Upper lobe of left lung (tissue), 6 donors: ENCODE measurements around the gene ATXN2L. TPM values are rescaled to one million over a fixed set of nuclear protein-coding genes. Genes with fewer than 3 reads are reported as not detected.

Experiments
- ATAC-seq, 2 donors: fragments of 200-7000 bp; cut with Tn5 transposase; one replicate each; pipeline ENCODE4 v1.9.1; 2022; ENCODE audit warnings: mild to moderate bottlenecking in 2 of 2, moderate library complexity in 2 of 2; ENCODE audit not compliant: low FRiP score in 2 of 2
- DNase-seq, 2 donors: peaks; one replicate each; pipeline ENCODE4 v3.0.0-alpha.2; 2019 to 2020
- H3K27ac ChIP-seq, 4 donors: fragments of 200-600 bp; sonication (generic); one replicate each; pipeline ENCODE4 v1.5.1; 2016 to 2019
- H3K27me3 ChIP-seq, 4 donors: fragments of 200-600 bp; sonication (generic); one replicate each; pipeline ENCODE4 v1.5.1; 2017 to 2019
- H3K36me3 ChIP-seq, 4 donors: fragments of 200-600 bp; sonication (generic); one replicate each; pipeline ENCODE4 v1.5.1; 2016 to 2019
- H3K4me1 ChIP-seq, 4 donors: fragments of 200-600 bp; sonication (generic); one replicate each; pipeline ENCODE4 v1.5.1; 2018 to 2019
- H3K4me3 ChIP-seq, 4 donors: fragments of 200-600 bp; sonication (generic); one replicate each; pipeline ENCODE4 v1.5.1; 2017 to 2019; ENCODE audit warnings: mild to moderate bottlenecking in 2 of 4, moderate library complexity in 1 of 4
- H3K9me3 ChIP-seq, 4 donors: fragments of 200-600 bp; sonication (generic); one replicate each; pipeline ENCODE4 v1.5.1; 2018 to 2019
- EP300 ChIP-seq, 4 donors: sonication (generic); formaldehyde crosslinking; IDR thresholded peaks; one replicate each; pipeline ENCODE4 v1.5.1; 2017; ENCODE audit warnings: antibody characterized with exemption in 4 of 4, control low read depth in 2 of 4
- POLR2A ChIP-seq, 4 donors: fragments of 450-650 bp; IDR thresholded peaks; one replicate each; pipeline ENCODE4 v1.5.1; 2016 to 2017; ENCODE audit warnings: antibody characterized with exemption in 4 of 4, mild to moderate bottlenecking in 2 of 4
- POLR2AphosphoS5 ChIP-seq, 2 donors: sonication (generic); formaldehyde crosslinking; IDR thresholded peaks; one replicate each; pipeline ENCODE4 v1.5.1; 2017; ENCODE audit warnings: antibody characterized with exemption in 2 of 2
- WGBS, 2 donors: methylation state at CpG; one replicate each; pipeline ENCODE4 v1.1.5; 2017 to 2018; 5-methylcytosine and 5-hydroxymethylcytosine counted together
- total RNA-seq, 6 donors: library from RNA; depleted of rRNA in 4 of 6; stranded (reverse); fragments of >200 nt in 4 of 6; gene quantifications; one replicate each; pipeline versions ENCODE4 v1.1.0 to v1.2.1, GENCODE V29; 2016 to 2021
- TF ChIP-seq, protein P1 (sequence below), 6 experiments: fragments of 450-650 bp in 4 of 6; fragments of 200-600 bp in 2 of 6; sonication (generic) in 2 of 6; IDR thresholded peaks; one replicate each; pipeline ENCODE4 v1.5.1; 2016 to 2019; ENCODE audit warnings: antibody characterized with exemption in 6 of 6
- donor health status: DM: no; HTN: no; CAD: no; lungs with moderate emphysema.
- donor health status: DM: no; HTN: yes; CAD: no; lungs with severe emphysema.

Gene ATXN2L
- total RNA-seq, 6 donors from 2014 or later: 90.9 to 291 (median 128) TPM

GRCh38 chr16:28873543-28874201 is 50.9 kb downstream of the ATXN2L start:
- WGBS, 2 donors: 83 to 88% methylated on average over 14 to 18 of the region's 18 CpGs

GRCh38 chr16:28874406-28874805 is 51.6 kb downstream of the ATXN2L start:
- ATAC-seq: no peak
- Histone ChIP-seq H3K4me3 (no peak overlapping the region), H3K9me3 (no peaks in the 10 kb centered on the region), H3K4me1 (peaks cover 4 to 8% (median 5%) of the 10 kb centered on the region in 4 donors), H3K27ac (no peak overlapping the region), H3K36me3 (peaks cover 6 to 51% (median 39%) of the 10 kb centered on the region in 4 donors), H3K27me3 (no peaks in the 10 kb centered on the region)
- DNase-seq: no peak
- TF ChIP-seq EP300 (IDR thresholded peaks at IDR 0.05) (no peak), POLR2A (IDR thresholded peaks at IDR 0.05) (no peak), POLR2AphosphoS5 (IDR thresholded peaks at IDR 0.05) (no peak)
- TF ChIP-seq, protein P1, sequence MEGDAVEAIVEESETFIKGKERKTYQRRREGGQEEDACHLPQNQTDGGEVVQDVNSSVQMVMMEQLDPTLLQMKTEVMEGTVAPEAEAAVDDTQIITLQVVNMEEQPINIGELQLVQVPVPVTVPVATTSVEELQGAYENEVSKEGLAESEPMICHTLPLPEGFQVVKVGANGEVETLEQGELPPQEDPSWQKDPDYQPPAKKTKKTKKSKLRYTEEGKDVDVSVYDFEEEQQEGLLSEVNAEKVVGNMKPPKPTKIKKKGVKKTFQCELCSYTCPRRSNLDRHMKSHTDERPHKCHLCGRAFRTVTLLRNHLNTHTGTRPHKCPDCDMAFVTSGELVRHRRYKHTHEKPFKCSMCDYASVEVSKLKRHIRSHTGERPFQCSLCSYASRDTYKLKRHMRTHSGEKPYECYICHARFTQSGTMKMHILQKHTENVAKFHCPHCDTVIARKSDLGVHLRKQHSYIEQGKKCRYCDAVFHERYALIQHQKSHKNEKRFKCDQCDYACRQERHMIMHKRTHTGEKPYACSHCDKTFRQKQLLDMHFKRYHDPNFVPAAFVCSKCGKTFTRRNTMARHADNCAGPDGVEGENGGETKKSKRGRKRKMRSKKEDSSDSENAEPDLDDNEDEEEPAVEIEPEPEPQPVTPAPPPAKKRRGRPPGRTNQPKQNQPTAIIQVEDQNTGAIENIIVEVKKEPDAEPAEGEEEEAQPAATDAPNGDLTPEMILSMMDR (IDR thresholded peaks at IDR 0.05): no peak
- 83 to 95% methylated on average over 2 to 6 of the region's 6 CpGs for WGBS, 2 donors

More at GRCh38 chr16:28873543-28874201, 50.9 kb downstream of the ATXN2L start:
- no peak for DNase-seq
- ATAC-seq: peak; percentile 31 to 58
- Histone ChIP-seq H3K27ac (no peak overlapping the region), H3K27me3 (no peaks in the 10 kb centered on the region), H3K36me3 (peaks cover 13 to 59% (median 47%) of the 10 kb centered on the region in 4 donors), H3K9me3 (no peaks in the 10 kb centered on the region), H3K4me1 (peaks cover 0 to under 1% (median 0%) of the 10 kb centered on the region in 4 donors), H3K4me3 (no peak overlapping the region)
- TF ChIP-seq, protein P1 (IDR thresholded peaks at IDR 0.05): peak; percentile 49 to 70 (median 64)
- no peak for TF ChIP-seq POLR2A (IDR thresholded peaks at IDR 0.05)

DNA sequence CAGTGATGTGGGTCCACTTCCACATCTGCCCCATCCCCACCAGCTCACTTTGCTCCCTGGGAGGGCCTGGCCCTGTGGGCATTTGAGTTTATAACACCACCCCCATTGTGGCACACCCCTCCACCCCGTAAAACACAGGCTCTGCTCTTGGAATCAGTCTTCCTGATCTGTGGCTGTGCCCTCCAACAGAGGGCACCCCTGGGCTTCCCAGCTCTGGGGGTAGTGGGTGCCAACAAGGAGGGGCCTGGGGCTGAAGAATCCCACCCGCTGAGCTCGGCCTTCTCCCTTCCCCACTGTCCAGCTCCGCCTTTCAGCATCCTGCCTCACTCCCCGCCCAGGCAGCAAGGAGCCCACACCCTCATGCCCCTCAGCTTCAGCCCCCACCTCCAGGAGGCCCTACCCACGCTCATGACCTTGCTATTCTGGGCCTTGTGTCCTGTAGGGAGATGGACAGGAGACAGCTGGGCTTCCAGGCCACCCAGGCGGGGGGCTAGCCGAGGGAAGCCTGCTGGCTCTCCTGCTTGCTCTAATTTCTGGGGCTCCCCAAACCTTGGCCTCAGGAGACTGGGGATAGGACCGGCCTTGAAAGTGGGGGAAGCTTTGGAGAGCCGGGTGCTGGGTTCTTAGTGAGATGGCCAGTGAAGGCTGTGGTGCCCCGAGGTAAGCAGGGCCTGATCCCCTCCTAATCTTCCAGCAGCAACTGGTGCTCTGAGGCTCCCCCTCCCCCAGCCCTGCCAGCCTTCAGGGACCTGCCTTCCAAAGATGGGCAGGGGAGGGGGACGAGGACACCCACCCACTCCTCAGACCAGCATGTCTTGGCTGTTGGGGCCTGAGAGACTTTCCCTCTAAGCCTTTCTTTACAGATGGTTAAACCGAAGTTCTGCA is 52.6 kb downstream of the ATXN2L start:
- TF ChIP-seq POLR2AphosphoS5 (IDR thresholded peaks at IDR 0.05) (no peak), POLR2A (IDR thresholded peaks at IDR 0.05) (no peak), EP300 (IDR thresholded peaks at IDR 0.05) (no peak)
- TF ChIP-seq, protein P1 (IDR thresholded peaks at IDR 0.05): no peak
- Histone ChIP-seq H3K9me3 (no peaks in the 10 kb centered on the region), H3K4me3 (no peak overlapping the region), H3K27me3 (peaks cover 0 to 3% (median 2%) of the 10 kb centered on the region in 4 donors), H3K4me1 (peaks cover 10 to 15% (median 12%) of the 10 kb centered on the region in 4 donors), H3K27ac (no peak overlapping the region), H3K36me3 (peaks cover 0 to 42% (median 30%) of the 10 kb centered on the region in 4 donors)
- 63 to 69% methylated on average over 8 to 13 of the region's 13 CpGs for WGBS, 2 donors
- ATAC-seq (no peak), DNase-seq (no peak)

DNA sequence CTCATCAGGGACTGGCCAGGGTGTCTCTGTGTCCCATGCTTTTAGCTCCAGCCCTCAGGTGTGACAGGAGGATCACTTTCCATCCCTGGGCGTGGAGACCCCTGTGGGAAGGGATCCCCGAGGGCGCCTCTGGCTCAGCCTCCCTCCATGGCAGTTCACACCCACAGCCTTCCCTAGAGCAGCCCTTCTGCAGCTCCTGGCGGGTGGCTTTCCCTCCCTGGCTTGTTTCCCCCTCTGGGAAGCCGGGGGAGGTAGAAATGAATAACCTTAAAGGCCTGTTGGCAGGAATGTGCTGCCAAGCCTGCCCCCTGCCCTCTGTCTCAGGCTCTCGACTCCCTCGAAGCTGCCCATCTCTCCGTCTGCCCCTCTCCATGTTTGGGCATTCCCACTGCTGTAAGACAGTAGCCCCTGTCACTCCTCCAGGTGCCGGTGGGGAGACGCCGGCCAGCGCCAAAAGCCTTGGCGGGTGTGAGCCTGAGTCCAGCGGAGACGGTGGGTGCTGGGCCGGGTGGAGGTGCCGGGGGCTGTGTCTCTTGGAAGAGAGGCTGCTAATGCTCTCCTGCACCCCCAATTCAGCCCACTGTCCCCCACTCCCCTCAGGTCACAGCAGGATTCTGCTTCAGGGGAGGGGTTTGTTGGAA is 53.3 kb downstream of the ATXN2L start:
- no peaks in the 10 kb centered on the region for H3K9me3 ChIP-seq
- DNase-seq (no peak), ATAC-seq (no peak)
- no peak overlapping the region for H3K27ac ChIP-seq
- 61 to 70% methylated on average over 10 to 17 of the region's 17 CpGs for WGBS, 2 donors
- peaks cover 0 to 10% (median 2%) of the 10 kb centered on the region in 4 donors for H3K27me3 ChIP-seq
- H3K4me1 ChIP-seq: peaks cover 11 to 18% (median 15%) of the 10 kb centered on the region in 4 donors
- H3K36me3 ChIP-seq: peaks cover 0 to 35% (median 23%) of the 10 kb centered on the region in 4 donors
- H3K4me3 ChIP-seq: no peak overlapping the region
- TF ChIP-seq EP300 (IDR thresholded peaks at IDR 0.05): no peak
- TF ChIP-seq, protein P1 (IDR thresholded peaks at IDR 0.05): no peak
